ENCODE measurements around the gene TDRD15. TPM values are rescaled to one million over a fixed set of nuclear protein-coding genes. Genes with fewer than 3 reads are reported as not detected.

TDRD15 gene
- total RNA-seq, 1 experiment from 2014 or later, result not detected

- BruUV-seq (replicated peaks), result no TSS peak
- DNase-seq (ENCODE audit: unreplicated experiment), result no peak
- Mint-ChIP-seq H3K4me3 (ENCODE audit: unreplicated experiment) (no peak overlapping the region), H3K27me3 (ENCODE audit: insufficient read depth, unreplicated experiment) (peaks cover 42% of the 10 kb centered on the region), H3K4me1 (ENCODE audit: insufficient read depth, unreplicated experiment) (no peaks in the 10 kb centered on the region), H3K27ac (ENCODE audit: low read depth, unreplicated experiment) (no peak overlapping the region), H3K36me3 (ENCODE audit: insufficient read depth, unreplicated experiment) (no peaks in the 10 kb centered on the region), H3K9me3 (ENCODE audit: unreplicated experiment) (no peaks in the 10 kb centered on the region)
- intact Hi-C loops (cut with micrococcal nuclease), result no loop called here
- TF ChIP-seq, protein P1, sequence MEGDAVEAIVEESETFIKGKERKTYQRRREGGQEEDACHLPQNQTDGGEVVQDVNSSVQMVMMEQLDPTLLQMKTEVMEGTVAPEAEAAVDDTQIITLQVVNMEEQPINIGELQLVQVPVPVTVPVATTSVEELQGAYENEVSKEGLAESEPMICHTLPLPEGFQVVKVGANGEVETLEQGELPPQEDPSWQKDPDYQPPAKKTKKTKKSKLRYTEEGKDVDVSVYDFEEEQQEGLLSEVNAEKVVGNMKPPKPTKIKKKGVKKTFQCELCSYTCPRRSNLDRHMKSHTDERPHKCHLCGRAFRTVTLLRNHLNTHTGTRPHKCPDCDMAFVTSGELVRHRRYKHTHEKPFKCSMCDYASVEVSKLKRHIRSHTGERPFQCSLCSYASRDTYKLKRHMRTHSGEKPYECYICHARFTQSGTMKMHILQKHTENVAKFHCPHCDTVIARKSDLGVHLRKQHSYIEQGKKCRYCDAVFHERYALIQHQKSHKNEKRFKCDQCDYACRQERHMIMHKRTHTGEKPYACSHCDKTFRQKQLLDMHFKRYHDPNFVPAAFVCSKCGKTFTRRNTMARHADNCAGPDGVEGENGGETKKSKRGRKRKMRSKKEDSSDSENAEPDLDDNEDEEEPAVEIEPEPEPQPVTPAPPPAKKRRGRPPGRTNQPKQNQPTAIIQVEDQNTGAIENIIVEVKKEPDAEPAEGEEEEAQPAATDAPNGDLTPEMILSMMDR (IDR thresholded peaks at IDR 0.05; ENCODE audit: unreplicated experiment), result no peak
- CTCF ChIA-PET, result interaction anchor here (1.0 kb wide), 1 partner anchor 441 kb away, joined by 3 read pairs; no protein-coding TSS in a partner anchor
- POLR2A ChIA-PET, result no interaction called here
Observed at GRCh38 chr2:21102356-21102755, 21.4 kb upstream of the TDRD15 start.

DNA sequence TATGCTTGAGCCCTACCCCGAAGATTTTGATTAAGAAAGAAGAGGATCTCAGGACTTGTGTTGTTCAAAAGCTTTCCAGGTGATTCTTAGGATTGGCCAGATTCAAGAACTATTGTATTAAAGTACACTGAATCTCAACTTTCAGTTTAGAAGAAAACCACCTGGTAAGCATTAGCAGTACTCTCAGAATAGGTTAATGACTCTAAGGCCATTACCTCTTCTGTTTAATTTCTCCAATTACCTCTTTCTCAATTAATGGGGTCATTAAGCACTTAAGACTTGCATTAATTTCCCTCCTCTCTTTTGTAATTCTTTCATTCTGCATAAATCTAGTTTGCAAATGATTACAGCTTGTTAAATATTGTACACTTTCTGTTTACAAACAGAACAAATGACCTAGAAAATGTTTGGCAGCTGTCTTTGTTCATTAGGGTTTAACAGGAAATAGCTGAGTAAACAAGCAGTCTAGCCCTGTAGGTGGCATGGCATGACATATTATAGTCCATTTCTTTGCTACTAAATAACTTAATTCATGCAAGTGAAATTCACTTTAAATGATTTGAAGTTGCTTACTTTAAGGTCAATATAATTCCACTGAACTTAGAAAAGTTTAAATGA lies 20.4 kb upstream of the TDRD15 start:
- no peak for DNase-seq (ENCODE audit: unreplicated experiment)
- BruUV-seq (replicated peaks), result no TSS peak
- no peak overlapping the region for H3K27ac Mint-ChIP-seq (ENCODE audit: low read depth, unreplicated experiment)
- peaks cover 36% of the 10 kb centered on the region for H3K27me3 Mint-ChIP-seq (ENCODE audit: insufficient read depth, unreplicated experiment)
- no peaks in the 10 kb centered on the region for H3K9me3 Mint-ChIP-seq (ENCODE audit: unreplicated experiment)
- CTCF ChIA-PET, result interaction anchor here (1.0 to 1.1 kb wide), 2 partner anchors 17 to 442 kb away, joined by 3 read pairs; no protein-coding TSS in a partner anchor
- TF ChIP-seq, protein P1 (IDR thresholded peaks at IDR 0.05; ENCODE audit: unreplicated experiment), result no peak
- intact Hi-C loops (cut with micrococcal nuclease), result no loop called here
- no peaks in the 10 kb centered on the region for H3K36me3 Mint-ChIP-seq (ENCODE audit: insufficient read depth, unreplicated experiment)
- POLR2A ChIA-PET, result no interaction called here
- no peaks in the 10 kb centered on the region for H3K4me1 Mint-ChIP-seq (ENCODE audit: insufficient read depth, unreplicated experiment)
- H3K4me3 Mint-ChIP-seq (ENCODE audit: unreplicated experiment), result no peak overlapping the region

DNA sequence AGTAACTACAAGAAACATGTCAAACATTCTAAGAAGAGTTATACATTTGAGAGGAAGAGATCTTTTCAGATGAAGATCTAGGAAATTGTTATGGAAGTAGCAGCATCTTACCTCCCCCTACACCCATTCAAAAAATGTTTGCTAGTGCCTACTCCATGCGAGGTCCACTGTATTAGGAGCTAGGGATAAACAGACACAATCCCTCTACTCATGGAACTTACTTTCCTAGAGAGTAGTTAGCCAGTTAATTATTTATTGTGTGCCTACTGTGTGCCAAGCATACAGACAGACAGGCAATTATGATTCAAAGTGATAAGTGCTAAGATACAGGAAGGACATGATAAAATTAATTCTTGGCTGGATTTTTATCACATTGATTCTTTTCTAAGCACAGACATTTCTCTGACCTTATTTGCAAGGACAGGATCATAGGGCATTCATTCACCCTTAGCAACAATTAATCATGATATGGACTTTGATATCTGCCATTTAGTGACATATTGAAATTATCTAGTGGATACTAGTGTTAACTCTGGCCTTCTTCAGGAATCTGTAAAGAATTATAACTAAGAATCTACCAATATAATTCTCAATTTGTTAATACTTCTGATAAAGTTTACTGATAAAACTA lies 19.6 kb upstream of the TDRD15 start:
- BruUV-seq (replicated peaks), result no TSS peak
- Mint-ChIP-seq H3K9me3 (ENCODE audit: unreplicated experiment) (no peaks in the 10 kb centered on the region), H3K27ac (ENCODE audit: low read depth, unreplicated experiment) (no peak overlapping the region), H3K4me1 (ENCODE audit: insufficient read depth, unreplicated experiment) (no peaks in the 10 kb centered on the region), H3K27me3 (ENCODE audit: insufficient read depth, unreplicated experiment) (peaks cover 36% of the 10 kb centered on the region), H3K36me3 (ENCODE audit: insufficient read depth, unreplicated experiment) (no peaks in the 10 kb centered on the region), H3K4me3 (ENCODE audit: unreplicated experiment) (no peak overlapping the region)
- intact Hi-C loops (cut with micrococcal nuclease), result no loop called here
- TF ChIP-seq, protein P1 (IDR thresholded peaks at IDR 0.05; ENCODE audit: unreplicated experiment), result no peak
- no peak for DNase-seq (ENCODE audit: unreplicated experiment)
- ChIA-PET POLR2A (no interaction called here), CTCF (interaction anchor here (1.1 kb wide), 1 partner anchor 16 kb away, joined by 3 read pairs; no protein-coding TSS in a partner anchor)

GRCh38 chr2:21111012-21111411 lies 12.8 kb upstream of the TDRD15 start:
- no peaks in the 10 kb centered on the region for H3K4me1 Mint-ChIP-seq (ENCODE audit: insufficient read depth, unreplicated experiment)
- DNase-seq (ENCODE audit: unreplicated experiment), result no peak
- CTCF ChIA-PET, result no interaction called here
- no peaks in the 10 kb centered on the region for H3K36me3 Mint-ChIP-seq (ENCODE audit: insufficient read depth, unreplicated experiment)
- H3K9me3 Mint-ChIP-seq (ENCODE audit: unreplicated experiment), result no peaks in the 10 kb centered on the region
- POLR2A ChIA-PET, result no interaction called here
- H3K4me3 Mint-ChIP-seq (ENCODE audit: unreplicated experiment), result no peak overlapping the region
- TF ChIP-seq, protein P1 (IDR thresholded peaks at IDR 0.05; ENCODE audit: unreplicated experiment), result no peak
- intact Hi-C loops (cut with micrococcal nuclease), result no loop called here
- BruUV-seq (replicated peaks), result no TSS peak
- H3K27me3 Mint-ChIP-seq (ENCODE audit: insufficient read depth, unreplicated experiment), result peaks cover 50% of the 10 kb centered on the region
- no peak overlapping the region for H3K27ac Mint-ChIP-seq (ENCODE audit: low read depth, unreplicated experiment)
